Stimulated activated CD8-positive, alpha-beta memory T cell treated with anti-CD3 and anti-CD28 coated beads, Interleukin-4, amount 100 ng/mL, for 1 hour (primary cell): ENCODE results near the gene ADH1A.
"Not testable (repeated sequence)": the region's sequence is repeated elsewhere in the genome, so short reads cannot be mapped to it uniquely, and the experiment has no call there.

Experiments used
- DNase-seq, 2 donors: peaks; one replicate each; pipeline ENCODE4 v3.0.0-alpha.2; 2020; ENCODE audit warnings: low read depth in 2 of 2, low spot score in 1 of 2

The ADH1A gene

DNA sequence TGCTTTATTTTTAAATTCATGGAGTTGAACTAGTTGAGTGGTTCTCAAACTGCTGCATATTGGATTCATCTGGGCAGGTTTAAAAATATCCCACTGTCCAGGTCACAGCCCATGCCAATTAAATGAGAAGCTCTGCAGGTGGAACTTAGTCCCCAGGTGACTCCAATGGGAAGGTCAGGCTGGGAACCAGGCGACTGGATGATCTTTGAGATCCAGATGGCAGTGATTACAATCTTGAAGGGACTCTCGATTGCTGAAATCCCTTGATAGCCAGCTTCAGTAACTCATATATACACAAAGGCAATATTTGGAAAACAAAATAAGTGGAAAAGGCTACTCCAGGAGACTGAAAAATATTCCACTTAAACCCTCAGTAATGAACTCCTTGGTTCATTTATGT lies 8.1 kb downstream of the ADH1A start:
- DNase-seq = no peak

DNA sequence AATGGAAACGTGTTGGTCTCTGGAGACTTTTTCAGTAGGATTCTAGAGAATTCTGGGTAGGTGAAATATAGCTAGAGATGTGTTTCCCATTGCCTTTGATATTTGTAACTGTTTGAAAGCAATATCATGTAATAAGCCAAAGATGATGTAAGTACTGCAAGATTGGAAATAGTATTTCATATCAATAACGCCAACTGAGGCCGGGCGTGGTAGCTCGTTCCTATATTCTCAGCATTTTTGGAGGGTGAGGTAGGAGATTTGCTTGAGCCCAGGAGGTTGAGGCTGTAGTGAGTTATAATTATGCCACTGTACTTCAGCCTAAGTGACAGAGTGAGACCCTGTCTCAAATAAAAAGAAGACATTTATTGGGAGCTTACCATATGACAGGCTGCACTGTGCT lies 9.5 kb downstream of the ADH1A start:
- no peak for DNase-seq

DNA sequence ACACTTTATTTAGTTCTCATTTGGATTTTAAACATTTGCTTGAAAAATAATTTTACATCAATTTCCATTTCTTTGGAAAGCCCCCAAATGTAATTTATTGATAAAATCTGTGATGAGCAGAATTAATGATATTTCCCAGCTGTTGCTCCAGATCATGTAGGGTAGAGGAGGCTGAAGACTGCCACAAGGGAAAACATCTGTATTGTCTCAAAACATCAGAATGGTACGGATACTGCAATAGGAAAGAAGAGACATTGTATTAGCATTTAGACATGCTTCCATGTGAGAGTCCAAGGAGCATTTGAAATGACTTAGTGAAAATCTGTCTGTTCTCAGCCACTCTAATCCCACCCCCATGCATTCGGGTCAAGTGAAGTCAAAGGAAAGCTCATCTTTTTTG lies 14.4 kb downstream of the ADH1A start:
- DNase-seq = no peak

DNA sequence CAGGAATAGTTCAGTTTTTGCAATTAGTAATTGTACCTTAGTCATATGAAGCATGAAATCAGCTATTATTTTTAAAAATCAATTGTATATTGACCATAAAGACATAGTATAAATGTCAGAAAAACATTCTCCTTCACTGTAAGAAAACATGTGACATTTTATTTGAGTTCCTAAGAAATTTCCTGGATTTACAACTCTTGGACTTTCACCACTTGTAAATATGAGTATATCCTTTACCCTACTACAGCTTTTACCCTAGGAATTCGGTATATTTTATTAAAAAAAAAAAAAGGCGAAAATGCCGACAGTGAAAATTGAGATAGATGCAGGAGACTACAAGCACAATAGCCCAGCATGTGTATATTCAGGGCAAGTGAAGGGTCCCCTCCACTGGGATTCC lies 14.9 kb downstream of the ADH1A start:
- DNase-seq = no peak

DNA sequence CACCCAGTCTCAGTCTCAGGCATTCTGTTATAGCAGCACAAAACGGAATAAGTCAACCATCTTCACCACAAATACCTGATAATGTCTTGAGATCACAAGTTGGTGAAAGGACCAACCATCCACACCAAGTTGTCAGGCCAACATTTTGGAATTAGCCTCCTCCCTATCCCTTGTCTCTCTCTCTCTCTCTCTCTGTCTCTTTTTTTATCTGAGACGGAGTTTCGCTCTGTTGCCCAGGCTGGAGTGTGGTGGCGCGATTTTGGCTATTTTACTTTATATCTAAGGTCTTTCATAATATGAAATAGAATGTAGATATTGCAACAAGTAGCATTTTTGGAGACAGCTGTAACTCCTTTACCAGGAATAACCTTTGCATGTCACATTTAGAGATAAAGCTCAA lies 15.7 kb downstream of the ADH1A start:
- no peak for DNase-seq

DNA sequence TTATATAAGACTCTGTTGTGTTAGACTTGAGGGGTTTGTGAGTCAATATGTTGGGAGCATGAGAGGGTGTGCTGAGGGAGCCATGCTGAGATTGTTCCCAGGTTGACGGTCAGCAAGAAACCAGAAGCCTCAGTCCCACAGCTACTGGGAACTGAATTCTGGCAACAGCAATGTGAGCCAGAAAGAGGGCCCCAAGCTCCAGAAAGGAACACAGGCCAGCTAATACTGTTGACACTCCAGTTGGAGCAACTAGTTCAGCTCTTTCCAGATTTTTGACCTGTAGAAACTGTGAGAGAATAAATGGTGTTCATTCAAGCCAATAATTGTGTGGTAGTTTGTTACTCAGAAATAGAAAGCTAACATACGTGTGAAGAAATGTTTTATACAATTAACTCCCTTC lies 17.1 kb downstream of the ADH1A start:
- no peak for DNase-seq

DNA sequence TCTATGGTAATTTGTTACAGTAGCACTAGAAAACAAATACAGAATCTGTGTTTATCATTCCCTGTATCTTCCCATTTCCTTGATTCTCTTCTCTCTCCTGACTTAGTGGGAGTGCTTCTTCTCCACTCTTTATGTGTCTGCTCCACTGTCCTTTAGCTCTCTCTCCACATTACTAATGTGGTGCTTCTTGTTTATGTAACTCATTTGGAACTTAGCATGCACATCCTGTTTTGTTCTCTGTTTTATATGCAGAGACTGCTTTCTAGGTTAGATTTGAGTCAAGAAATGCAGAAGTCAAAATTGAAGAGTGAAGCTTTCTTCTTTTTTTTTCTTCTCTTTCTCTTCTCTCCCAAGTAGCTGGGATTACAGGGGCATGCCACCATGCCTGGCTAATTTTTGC lies 25.9 kb downstream of the ADH1A start:
- DNase-seq = no peak

DNA sequence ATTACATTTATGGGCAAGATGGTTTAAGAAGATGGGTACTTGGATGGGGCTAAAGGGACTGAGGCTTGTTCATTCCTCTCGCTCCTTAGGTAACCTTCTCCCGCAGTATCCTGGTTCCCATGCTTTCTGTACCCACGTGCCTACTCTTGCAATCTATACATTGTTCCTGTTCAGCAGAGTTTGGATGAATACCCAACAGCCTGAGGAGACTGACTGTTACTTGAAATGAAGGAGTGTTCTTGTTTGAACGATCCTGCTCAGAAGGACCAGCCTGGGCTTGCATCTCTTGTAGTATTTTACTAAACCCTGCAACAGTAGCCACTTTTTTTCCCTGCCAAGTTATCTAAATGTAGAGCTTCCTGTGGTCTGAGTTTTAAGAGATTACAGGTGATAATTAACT lies 38.0 kb downstream of the ADH1A start:
- no peak for DNase-seq

DNA sequence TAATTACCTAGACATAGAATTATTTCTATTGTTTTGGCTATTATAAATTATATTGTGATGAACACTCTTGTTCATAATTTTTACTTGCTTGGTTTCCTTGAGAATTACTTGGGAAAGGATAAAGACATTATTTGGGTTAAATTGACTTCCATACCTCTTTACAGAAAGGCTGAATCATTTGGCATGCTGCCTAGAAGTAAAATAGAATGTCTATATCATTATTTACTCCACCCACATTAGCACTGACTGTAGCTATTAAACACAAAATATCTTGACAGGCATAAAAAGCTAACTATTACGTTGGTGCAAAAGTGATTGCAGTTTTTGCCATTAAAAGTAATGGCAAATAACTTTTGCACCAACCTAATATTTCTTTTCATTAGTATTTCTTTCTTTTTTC lies 42.1 kb downstream of the ADH1A start:
- no peak for DNase-seq

DNA sequence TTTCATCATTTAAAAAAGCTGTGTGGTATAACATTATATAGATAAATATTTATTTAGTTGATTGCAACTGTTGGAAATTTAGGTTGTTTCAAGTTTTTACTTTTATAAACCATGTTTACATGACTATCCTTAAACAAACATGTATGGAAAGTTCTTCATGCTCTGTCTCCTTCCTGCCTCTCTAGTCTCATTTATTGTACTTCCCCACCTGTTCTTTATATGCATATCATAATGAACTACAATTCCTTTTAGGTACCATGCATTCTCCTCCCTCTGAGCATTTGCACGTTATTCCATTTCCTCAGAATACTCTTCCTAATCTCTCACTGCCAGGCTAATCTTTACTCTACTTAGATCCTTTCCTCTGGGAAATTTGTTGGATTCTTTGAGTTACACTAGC lies 54.8 kb downstream of the ADH1A start:
- no peak for DNase-seq

DNA sequence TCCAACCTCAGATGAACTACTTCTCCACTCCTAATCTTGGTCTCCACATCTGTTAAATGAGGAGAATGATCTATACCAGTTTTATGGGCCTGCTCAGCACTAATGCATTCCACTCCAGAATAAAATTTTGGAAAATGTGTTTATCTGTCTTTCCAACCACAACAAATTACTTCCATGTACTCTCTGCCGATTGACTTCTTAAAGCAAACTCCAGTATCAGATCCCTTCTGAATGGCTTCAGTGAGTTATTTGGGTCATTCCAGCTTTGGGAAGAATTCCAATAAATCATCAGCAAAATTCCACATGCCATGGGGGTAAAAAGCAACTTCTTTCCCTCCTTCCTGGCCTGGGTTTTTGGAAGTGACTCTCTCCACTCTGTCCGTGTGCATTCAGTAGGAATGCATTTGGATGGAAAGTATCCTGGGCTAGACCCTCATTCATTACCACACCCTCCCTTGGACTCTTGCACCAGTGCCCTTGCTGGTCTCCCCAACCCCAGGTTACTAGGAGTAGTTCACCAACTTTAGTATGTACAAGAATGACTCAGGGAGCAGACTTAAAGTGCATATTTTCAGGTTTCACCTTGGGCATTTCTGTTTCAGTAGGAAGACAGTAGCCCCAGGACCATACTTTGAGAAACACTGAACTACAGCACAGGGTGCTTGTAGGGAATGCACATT lies 56.3 kb downstream of the ADH1A start:
- DNase-seq = no peak

DNA sequence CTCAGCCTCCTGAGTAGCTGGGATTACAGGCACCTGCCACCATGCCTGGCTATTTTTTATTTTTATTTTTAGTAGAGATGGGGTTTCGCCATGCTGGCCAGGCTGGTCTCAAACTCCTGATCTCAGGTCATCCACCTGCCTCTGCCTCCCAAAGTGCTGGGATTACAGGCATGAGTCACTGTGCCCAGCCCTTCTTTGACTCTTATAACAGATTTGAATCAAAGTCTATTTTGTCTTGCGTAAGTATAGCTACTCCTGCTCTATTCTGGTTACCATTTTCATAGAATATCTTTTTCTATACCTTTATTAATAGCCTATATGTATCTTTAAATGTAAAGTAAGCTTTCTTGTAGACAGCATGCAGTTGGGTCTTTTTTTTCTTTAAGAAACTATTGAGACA lies 57.4 kb downstream of the ADH1A start:
- DNase-seq = not testable (repeated sequence)

DNA sequence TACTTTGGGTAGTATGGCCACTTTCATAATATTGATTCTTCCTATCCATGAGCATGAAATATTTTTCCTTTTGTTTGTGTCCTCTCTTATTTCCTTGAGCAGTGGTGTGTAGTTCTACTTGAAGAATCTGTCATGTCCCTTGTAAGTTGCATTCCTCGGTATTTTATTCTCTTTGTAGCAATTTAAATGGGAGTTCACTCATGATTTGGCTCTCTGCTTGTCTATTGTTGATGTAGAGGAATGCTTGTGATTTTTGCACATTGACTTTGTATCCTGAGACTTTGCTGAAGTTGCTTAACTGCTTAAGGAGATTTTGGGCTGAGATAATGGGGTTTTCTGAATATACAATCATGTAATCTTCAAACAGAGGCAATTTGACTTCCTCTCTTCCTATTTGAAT lies 62.1 kb downstream of the ADH1A start:
- DNase-seq = not testable (repeated sequence)

DNA sequence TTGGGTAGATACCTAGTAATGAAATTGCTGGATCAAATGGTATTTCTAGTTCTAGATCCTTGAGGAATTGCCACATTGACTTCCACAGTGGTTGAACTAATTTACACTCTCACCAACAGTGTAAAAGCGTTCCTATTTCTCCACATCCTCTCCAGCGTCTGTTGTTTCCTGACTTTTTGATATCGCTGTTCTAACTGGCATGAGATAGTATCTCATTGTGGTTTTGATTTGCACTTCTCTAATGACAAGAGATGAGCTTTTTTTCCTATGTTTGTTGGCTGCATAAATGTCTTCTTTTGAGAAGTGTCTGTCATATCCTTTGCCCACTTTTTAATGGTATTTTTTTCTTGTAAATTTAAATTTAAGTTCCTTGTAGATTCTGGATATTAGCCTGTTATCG lies 63.1 kb downstream of the ADH1A start:
- DNase-seq = not testable (repeated sequence)
